ENCODE measurements around the gene TASP1. TPM values are rescaled to one million over a fixed set of nuclear protein-coding genes. Genes with fewer than 3 reads are reported as not detected.
"Not testable (repeated sequence)": the region's sequence is repeated elsewhere in the genome, so short reads cannot be mapped to it uniquely, and the experiment has no call there.

Gene TASP1
- total RNA-seq, 1 donor from 2014 or later = 9.2 TPM

GRCh38 chr20:13494019-13494418 lies 144.7 kb downstream of the TASP1 start:
- DNase-seq (ENCODE audit: low read depth, low spot score) = no peak

DNA sequence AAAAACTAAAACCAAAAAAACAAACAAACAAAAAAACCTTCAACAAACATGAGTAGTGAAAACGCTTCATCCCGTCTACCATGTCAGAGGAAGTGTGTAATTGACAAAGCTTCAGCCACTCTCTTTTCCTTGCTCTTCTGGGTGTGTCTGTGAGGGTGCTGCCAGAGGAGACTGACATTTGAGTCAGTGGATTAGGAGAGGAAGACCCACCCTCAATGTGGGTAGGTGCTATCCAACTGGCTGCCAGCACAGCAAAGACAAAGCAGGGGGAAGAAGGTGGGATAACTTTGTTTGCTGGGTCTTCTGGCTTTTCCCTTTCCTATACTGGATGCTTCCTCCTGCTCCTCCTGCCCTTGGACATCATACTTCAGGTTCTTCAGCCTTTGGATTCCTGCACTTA lies 145.6 kb downstream of the TASP1 start:
- DNase-seq (ENCODE audit: low read depth, low spot score) = no peak

GRCh38 chr20:13492001-13492481 lies 146.7 kb downstream of the TASP1 start:
- no peak for DNase-seq (ENCODE audit: low read depth, low spot score)

- DNase-seq (ENCODE audit: low read depth, low spot score) = no peak
Measured at GRCh38 chr20:13487202-13487601, 151.5 kb downstream of the TASP1 start.

DNA sequence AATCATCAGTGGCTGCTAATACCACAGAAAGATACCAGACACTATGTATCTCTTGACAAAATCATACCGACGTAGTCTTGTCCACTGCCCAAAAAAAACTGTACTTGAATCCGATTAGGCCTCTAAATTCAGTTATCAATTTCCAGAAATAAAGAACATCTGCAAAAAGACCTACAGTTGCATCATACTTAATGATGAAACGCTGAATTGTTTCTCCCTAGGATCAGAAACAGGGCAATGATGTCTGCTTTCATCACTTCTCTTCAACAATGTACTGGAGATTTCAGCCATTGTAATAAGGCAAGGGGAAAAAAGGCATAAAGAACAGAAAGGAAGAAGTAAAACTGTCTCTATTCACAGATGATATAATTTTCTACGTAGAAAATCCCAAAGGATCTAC lies 152.0 kb downstream of the TASP1 start:
- DNase-seq (ENCODE audit: low read depth, low spot score) = no peak

- no peak for DNase-seq (ENCODE audit: low read depth, low spot score)
Measured at GRCh38 chr20:13485576-13485975, 153.2 kb downstream of the TASP1 start.

- not testable (repeated sequence) for DNase-seq (ENCODE audit: low read depth, low spot score)
Measured at GRCh38 chr20:13485019-13485418, 153.7 kb downstream of the TASP1 start.

- DNase-seq (ENCODE audit: low read depth, low spot score) = not testable (repeated sequence)
Measured at GRCh38 chr20:13483472-13483871, 155.3 kb downstream of the TASP1 start.

DNA sequence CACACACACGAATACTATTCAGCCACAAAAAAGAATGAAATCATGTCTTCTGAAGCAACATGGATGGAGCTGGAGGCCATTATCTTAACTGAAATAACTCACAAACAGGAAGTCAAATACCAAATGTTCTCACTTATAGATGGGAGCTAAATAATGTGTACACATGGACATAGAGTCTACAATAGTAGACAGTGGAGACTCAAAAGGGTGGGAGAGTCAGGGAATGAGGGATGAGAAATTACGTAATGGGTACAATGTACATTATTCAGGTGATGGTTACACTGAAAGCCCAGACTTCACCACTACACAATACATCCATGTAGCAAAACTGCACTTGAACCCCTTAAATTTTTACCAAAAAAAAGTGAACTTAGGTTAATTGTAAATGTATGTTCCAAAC lies 160.4 kb downstream of the TASP1 start:
- DNase-seq (ENCODE audit: low read depth, low spot score) = no peak

GRCh38 chr20:13474467-13474866 lies 164.3 kb downstream of the TASP1 start:
- DNase-seq (ENCODE audit: low read depth, low spot score) = no peak

DNA sequence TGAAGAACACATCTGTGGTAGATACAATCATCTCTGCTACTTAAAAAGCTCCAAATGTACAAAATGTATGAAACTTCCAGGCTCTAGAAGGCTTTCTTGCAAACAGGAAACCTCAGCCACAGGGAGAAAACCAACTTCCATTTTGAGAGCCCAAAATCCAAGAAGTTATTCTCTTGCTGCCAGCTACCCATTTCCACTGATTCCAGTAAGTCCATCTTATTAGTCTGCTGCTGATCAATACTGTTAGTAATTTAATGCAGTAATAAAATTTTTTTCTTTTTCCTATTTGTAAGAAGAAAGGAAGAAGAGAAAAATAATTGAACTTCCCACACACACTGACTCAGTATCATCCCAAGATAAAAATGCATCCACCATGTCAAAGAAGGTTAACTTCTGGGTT lies 169.5 kb downstream of the TASP1 start:
- DNase-seq (ENCODE audit: low read depth, low spot score) = no peak

DNA sequence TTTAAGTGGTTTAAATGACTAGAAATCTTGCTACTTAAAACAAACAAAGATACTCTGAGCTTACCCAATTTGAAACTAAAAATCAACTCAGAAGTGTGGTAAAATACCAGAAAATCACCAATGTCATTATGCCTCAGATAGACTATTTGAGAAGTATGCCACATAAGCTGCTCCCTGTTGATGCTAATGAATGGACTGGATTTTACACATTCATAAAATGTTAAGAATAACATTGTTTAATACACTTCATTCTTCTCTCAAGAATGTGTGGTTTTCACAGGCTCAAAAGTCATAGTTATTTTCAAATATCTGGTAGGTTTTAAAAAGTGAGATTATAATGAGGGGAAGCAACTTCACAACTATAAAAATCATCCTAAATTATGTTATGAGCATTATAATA lies 170.6 kb downstream of the TASP1 start:
- DNase-seq (ENCODE audit: low read depth, low spot score) = no peak

DNA sequence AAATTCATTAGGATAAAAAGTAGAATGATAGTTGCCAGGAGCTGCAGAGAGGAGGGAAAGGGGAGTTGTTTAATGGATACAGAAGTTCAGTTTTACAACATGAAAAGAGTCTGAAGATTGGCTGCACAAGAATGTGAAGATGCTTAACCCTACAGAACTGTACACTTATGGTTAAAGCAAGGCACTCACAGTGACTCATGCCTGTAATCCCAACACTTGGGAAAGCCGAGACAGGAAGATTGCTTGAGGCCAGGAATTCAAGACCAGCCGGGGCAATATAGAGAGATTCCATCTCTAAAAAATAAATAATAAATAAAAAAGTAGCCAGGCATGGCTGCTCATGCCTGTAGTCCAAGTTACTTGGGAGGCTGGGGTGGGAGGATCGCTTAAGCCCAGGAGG lies 174.0 kb downstream of the TASP1 start:
- DNase-seq (ENCODE audit: low read depth, low spot score) = no peak

DNA sequence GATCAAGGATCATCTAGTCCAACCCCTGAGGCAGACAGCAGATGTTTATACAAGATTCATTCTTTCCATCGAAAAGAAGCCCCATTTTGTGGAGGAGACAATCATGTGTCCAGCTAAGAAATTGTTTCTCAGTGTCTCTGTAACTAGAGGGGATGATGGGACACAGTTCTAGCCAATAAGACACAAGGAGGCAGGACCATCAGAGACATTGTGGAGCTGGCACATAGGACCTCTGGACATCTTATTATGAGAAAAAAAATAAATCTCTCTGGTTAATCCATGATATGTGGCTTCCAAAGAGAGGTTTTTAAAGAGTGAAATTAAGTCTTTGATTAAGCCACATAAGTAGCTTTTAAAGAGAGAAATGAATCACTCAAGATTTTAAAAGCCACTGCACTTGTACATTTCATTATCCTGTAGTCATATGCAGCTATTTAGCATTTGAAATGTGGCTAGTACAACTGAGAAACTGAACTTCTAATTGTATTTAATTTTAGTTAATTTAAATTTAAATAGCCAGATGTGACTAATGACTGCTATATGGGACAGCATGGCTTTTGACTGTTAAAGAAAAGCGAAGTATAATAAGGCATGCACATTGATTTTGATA lies 176.8 kb downstream of the TASP1 start:
- DNase-seq (ENCODE audit: low read depth, low spot score) = no peak

DNA sequence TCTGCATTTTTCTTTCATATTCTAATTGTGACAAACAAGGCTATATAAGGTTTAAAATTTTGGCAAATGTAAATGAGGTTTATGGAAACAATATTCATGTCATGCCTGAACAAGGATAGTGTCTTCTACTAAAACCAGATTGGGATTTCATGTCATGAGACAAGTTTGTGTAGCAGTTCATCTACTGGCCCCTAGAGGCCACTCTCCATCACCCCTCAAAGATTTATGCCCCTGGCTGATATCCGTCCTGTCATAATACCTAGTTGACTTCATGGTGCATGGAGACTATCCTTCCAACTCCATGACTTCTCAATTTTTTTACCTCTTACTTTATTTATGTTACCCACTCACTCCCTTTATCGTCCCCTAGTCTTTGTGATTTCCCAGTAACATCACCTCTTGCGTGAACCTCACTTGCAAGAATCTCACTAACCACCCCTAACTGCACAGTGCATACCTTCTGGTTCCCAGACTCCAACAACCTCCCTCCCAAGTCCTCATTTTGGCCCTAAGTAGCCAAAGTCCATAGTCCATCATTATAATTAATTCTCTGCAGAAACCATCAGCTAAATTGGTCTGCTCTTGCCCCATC lies 179.8 kb downstream of the TASP1 start:
- DNase-seq (ENCODE audit: low read depth, low spot score) = no peak

DNA sequence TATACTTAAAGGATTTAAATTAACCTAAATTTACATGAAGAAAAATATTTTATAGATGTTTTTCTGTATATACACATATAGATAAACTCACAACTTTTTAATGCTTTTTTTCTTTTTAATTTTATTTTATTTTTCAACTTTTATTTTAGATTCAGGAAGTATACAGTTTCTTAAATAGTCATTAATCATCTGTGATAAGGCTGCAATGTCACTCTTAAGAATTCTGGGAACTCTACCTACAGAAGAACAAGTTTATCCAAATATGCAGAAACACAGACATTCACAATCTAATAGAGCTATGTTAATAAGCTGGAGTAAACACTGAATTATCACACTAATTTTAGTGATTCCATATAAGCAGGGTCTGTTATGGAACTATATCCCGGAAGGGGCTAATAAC lies 181.2 kb downstream of the TASP1 start:
- DNase-seq (ENCODE audit: low read depth, low spot score) = no peak

DNA sequence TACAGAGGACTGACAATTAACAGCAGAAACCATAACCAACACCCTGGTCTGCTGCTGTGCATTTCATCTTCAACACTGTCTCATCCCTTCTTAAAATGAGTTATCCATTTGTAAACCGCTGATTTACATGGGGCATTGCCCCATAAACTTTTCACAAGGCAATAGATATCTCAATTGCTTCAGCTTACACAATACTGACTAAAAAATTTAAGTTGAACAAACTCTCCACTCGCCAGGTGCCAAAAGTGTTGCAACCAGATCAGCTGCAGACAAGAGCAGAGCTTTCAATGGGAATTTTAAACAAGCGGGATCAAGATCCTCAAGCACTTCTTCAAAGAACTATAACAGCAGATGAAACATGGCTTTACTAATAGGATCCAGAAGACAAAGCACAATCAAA lies 183.0 kb downstream of the TASP1 start:
- no peak for DNase-seq (ENCODE audit: low read depth, low spot score)

- DNase-seq (ENCODE audit: low read depth, low spot score) = no peak
Measured at GRCh38 chr20:13453367-13453766, 185.4 kb downstream of the TASP1 start.

DNA sequence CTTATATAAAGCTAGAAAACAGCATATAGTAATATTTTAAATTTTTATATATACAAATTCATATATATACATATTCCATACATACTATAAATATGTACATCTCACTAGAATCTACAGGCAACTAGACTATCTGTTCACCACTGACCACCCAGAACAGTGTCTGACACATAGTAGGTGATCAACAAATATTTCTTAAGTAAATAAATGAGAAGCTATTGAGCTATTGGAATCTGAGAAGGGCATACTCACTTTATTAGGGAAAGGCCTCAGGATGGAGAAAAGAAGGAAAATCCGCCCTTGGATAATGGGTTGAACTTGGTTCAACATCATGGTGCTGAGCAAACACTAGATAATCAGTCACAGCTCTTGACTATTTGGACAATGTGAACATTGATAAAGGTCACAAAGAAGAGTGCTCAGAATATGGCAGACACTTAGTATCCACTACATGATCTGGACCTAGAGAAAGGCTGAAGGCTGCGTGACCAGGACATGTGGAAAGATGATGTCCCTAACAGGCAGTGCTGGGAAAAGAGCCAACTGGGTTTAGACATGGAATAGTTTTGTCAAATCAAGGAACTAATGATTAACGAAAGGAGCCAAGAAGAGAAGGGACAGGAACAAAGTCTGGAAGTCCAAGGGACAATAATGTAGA lies 186.1 kb downstream of the TASP1 start:
- no peak for DNase-seq (ENCODE audit: low read depth, low spot score)

DNA sequence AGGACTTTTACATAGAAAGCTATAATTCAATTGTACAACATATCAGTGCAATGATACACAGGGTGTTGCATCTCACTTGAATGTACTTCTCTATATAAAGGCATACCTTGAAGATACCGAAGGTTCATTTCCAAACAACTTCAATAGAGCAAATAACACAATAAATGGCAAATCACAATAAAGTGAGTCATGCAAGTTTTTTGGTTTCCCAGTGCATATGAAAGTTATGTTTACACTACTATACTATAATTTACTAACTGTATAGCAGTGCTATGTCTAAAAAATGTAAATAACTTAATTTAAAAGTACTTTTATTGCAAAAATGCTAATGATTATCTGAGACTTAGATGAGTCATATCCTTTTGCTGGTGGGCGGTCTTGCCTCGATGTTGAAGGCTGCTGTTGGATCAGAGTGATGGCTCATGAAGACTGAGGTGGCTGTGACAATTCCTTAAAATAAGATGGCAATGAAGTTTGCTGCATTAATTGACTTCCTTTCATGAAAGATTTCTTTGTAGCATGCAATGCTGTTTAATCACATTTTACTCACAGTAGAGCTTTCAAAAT lies 188.8 kb downstream of the TASP1 start:
- DNase-seq (ENCODE audit: low read depth, low spot score) = no peak

- no peak for DNase-seq (ENCODE audit: low read depth, low spot score)
Measured at GRCh38 chr20:13447385-13448180, 191.1 kb downstream of the TASP1 start.

GRCh38 chr20:13443690-13444089 lies 195.0 kb downstream of the TASP1 start:
- DNase-seq (ENCODE audit: low read depth, low spot score) = no peak
